Psoas muscle (tissue), 8 donors: Measurements from ENCODE around the gene USP49. TPM values are rescaled to one million over a fixed set of nuclear protein-coding genes. Genes with fewer than 3 reads are reported as not detected.

Experiments used
- ATAC-seq, 4 donors: fragments of 200-7000 bp; cut with Tn5 transposase; one replicate each; pipeline ENCODE4 v1.9.1; 2020; ENCODE audit warnings: moderate library complexity in 3 of 4, mild to moderate bottlenecking in 2 of 4
- DNase-seq, 2 donors: peaks; one replicate each; pipeline ENCODE4 v3.0.0-alpha.2; 2020
- H3K27ac ChIP-seq: fragments of 200-600 bp; one replicate; pipeline ENCODE4 v1.8.0; 2022
- H3K27me3 ChIP-seq, 3 donors: fragments of 200-600 bp in 1 of 3; one replicate each; pipeline versions ENCODE4 v1.6.1 to v1.8.0; 2013 to 2022; ENCODE audit warnings: low read length in 2 of 3, mild to moderate bottlenecking in 2 of 3, moderate library complexity in 1 of 3; ENCODE audit not compliant: insufficient read depth in 3 of 3
- H3K36me3 ChIP-seq, 2 donors: fragments of 200-600 bp in 1 of 2; one replicate each; pipeline versions ENCODE4 v1.6.1 to v1.8.0; 2013 to 2022; ENCODE audit warnings: low read depth in 1 of 2, mild to moderate bottlenecking in 1 of 2, moderate library complexity in 1 of 2; ENCODE audit not compliant: insufficient read depth in 1 of 2
- H3K4me1 ChIP-seq: fragments of 200-600 bp; one replicate; pipeline ENCODE4 v1.8.0; 2022
- H3K4me3 ChIP-seq: fragments of 200-600 bp; one replicate; pipeline ENCODE4 v1.8.0; 2022; ENCODE audit warnings: mild to moderate bottlenecking
- H3K9me3 ChIP-seq: fragments of 200-600 bp; one replicate; pipeline ENCODE4 v1.8.0; 2022
- WGBS, 3 donors: extraction: QIAGEN DNeasy Blood & Tissue Kit; methylation state at CpG; one replicate each; pipeline versions ENCODE4 v1.1.6 to v1.1.7; 2013; 5-methylcytosine and 5-hydroxymethylcytosine counted together
- intact Hi-C, 2 donors: fragments of 100-400 bp; cut with DNase I; formaldehyde crosslinking; loops; one replicate each; pipeline versions ENCODE4 v1.11.0 to v1.14.2; 2022
- polyA plus RNA-seq, 3 donors: library from polyadenylated mRNA; stranded (reverse); fragments of 200-250 nt; gene quantifications; one replicate each; pipeline ENCODE4 v1.2.3, GENCODE V29; 2013
- total RNA-seq, 4 donors: library from RNA; stranded (reverse); fragmentation: NEBNext Ultra II Directional in 2 of 4; extraction: Animal tissue kit (Norgen Biotek cat#: 25700) in 2 of 4; gene quantifications; one replicate each; pipeline versions ENCODE4 v1.2.1 to v1.2.4, GENCODE V29; 2021 to 2023
- TF ChIP-seq, protein P1 (sequence below): fragments of 200-600 bp; IDR thresholded peaks from one replicate; pipeline ENCODE4 v1.8.0; 2022; ENCODE audit warnings: antibody characterized with exemption
- donor health status: healthy with polysubstance abuse.
- donor health status: DM: no; HTN: no; CAD: no; lungs with moderate emphysema.
- donor health status: Bipolar disorder and iron deficiency.
- donor health status: healthy.
- donor health status: DM: yes; HTN: yes; CAD: no.
- donor health status: DM: no; HTN: no; CAD: no.
- donor health status: DM: no; HTN: no; CAD: no.
- donor health status: DM: yes; HTN: yes; CAD: no.

USP49 gene
- total and polyA plus RNA-seq, 7 donors: 0.38 to 1.6 (median 0.84) TPM

- no peak overlapping the region for H3K27ac ChIP-seq
- peaks cover 8% of the 10 kb centered on the region for H3K4me1 ChIP-seq
- ATAC-seq: no peak
- intact Hi-C loops: no loop called here
- H3K27me3 ChIP-seq: no peaks in the 10 kb centered on the region
- TF ChIP-seq, protein P1, sequence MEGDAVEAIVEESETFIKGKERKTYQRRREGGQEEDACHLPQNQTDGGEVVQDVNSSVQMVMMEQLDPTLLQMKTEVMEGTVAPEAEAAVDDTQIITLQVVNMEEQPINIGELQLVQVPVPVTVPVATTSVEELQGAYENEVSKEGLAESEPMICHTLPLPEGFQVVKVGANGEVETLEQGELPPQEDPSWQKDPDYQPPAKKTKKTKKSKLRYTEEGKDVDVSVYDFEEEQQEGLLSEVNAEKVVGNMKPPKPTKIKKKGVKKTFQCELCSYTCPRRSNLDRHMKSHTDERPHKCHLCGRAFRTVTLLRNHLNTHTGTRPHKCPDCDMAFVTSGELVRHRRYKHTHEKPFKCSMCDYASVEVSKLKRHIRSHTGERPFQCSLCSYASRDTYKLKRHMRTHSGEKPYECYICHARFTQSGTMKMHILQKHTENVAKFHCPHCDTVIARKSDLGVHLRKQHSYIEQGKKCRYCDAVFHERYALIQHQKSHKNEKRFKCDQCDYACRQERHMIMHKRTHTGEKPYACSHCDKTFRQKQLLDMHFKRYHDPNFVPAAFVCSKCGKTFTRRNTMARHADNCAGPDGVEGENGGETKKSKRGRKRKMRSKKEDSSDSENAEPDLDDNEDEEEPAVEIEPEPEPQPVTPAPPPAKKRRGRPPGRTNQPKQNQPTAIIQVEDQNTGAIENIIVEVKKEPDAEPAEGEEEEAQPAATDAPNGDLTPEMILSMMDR: no peak
- no peaks in the 10 kb centered on the region for H3K9me3 ChIP-seq
- 85 to 92% (median 85%) methylated on average over 5 of the region's 5 CpGs for WGBS, 3 donors
- H3K4me3 ChIP-seq: no peak overlapping the region
- DNase-seq: no peak
- no peaks in the 10 kb centered on the region for H3K36me3 ChIP-seq
These were observed 59.0 kb downstream of the USP49 start for GRCh38 chr6:41836022-41836659.

- H3K9me3 ChIP-seq: no peaks in the 10 kb centered on the region
- TF ChIP-seq, protein P1: no peak
- no peaks in the 10 kb centered on the region for H3K27me3 ChIP-seq
- H3K36me3 ChIP-seq: no peaks in the 10 kb centered on the region
- no peak for DNase-seq
- 81 to 91% (median 89%) methylated on average over 3 of the region's 3 CpGs for WGBS, 3 donors
- no peak overlapping the region for H3K27ac ChIP-seq
- intact Hi-C loops: no loop called here
- H3K4me3 ChIP-seq: no peak overlapping the region
- ATAC-seq: no peak
- H3K4me1 ChIP-seq: peaks cover 8% of the 10 kb centered on the region
These were observed 62.9 kb downstream of the USP49 start for GRCh38 chr6:41832263-41832662.

GRCh38 chr6:41826343-41827022 is 68.7 kb downstream of the USP49 start:
- intact Hi-C loops: no loop called here
- DNase-seq: no peak
- Histone ChIP-seq H3K27me3 (no peaks in the 10 kb centered on the region), H3K4me1 (no peaks in the 10 kb centered on the region), H3K4me3 (no peak overlapping the region), H3K9me3 (no peaks in the 10 kb centered on the region), H3K36me3 (peaks cover 0 to 2% of the 10 kb centered on the region in 2 donors), H3K27ac (no peak overlapping the region)
- no peak for ATAC-seq
- TF ChIP-seq, protein P1: no peak
- 93 to 96% (median 96%) methylated on average over 2 of the region's 2 CpGs for WGBS, 3 donors

GRCh38 chr6:41824571-41825569 is 70.3 kb downstream of the USP49 start:
- H3K36me3 ChIP-seq: peaks cover 0 to 2% of the 10 kb centered on the region in 2 donors
- ATAC-seq (no peak), DNase-seq (no peak)
- no peak overlapping the region for H3K27ac ChIP-seq
- intact Hi-C loops: no loop called here
- 89 to 91% (median 91%) methylated on average over 13 of the region's 13 CpGs for WGBS, 3 donors
- no peaks in the 10 kb centered on the region for H3K4me1 ChIP-seq
- TF ChIP-seq, protein P1: no peak
- no peak overlapping the region for H3K4me3 ChIP-seq
- H3K27me3 ChIP-seq: no peaks in the 10 kb centered on the region
- H3K9me3 ChIP-seq: no peaks in the 10 kb centered on the region
